GM12872 (cell line): ENCODE results near the gene PTPN3.

Experiments
- TF ChIP-seq, protein P1 (sequence below): IDR thresholded peaks from 3 replicates; pipeline ENCODE4 v1.5.1; 2011; ENCODE audit warnings: low read depth, mild to moderate bottlenecking, low read length, moderate library complexity; ENCODE audit not compliant: insufficient read depth

PTPN3 gene

DNA sequence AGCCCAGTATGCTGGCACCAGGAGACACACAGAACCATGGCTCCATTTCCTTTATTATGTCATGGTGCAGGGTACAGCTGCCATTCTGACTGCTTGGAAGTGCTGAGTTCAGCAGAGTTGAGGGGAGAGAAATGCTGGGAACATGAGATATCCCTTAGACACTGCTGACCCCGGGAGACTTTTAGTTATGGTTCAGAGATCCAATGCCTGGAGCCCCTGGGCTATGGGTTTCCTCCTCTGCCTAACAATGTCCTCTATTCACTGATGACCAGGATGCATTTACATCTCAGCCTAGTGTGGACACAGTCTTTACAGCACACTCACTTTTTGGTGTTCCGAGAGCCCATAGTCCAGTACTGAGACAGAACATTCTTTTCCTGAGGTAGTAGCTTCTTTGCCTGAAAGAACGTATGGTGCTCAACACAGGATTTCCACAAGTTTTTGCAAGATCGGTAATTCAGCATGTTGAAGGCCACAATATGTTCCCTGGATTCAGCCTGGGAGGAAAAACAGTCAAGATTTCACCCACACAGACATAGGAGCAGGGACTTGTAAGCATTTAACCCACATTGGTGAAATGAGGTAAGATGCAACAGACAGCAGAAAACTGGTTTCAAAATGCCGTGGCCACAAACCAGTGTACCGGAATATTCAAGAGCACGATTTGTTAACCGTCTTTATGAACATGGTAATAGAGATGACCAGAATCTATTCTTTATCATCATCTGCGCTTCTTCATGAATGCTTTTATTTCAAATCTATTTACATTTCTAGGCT, 71.3 kb downstream of the PTPN3 start:
- TF ChIP-seq, protein P1, sequence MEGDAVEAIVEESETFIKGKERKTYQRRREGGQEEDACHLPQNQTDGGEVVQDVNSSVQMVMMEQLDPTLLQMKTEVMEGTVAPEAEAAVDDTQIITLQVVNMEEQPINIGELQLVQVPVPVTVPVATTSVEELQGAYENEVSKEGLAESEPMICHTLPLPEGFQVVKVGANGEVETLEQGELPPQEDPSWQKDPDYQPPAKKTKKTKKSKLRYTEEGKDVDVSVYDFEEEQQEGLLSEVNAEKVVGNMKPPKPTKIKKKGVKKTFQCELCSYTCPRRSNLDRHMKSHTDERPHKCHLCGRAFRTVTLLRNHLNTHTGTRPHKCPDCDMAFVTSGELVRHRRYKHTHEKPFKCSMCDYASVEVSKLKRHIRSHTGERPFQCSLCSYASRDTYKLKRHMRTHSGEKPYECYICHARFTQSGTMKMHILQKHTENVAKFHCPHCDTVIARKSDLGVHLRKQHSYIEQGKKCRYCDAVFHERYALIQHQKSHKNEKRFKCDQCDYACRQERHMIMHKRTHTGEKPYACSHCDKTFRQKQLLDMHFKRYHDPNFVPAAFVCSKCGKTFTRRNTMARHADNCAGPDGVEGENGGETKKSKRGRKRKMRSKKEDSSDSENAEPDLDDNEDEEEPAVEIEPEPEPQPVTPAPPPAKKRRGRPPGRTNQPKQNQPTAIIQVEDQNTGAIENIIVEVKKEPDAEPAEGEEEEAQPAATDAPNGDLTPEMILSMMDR, result no peak

DNA sequence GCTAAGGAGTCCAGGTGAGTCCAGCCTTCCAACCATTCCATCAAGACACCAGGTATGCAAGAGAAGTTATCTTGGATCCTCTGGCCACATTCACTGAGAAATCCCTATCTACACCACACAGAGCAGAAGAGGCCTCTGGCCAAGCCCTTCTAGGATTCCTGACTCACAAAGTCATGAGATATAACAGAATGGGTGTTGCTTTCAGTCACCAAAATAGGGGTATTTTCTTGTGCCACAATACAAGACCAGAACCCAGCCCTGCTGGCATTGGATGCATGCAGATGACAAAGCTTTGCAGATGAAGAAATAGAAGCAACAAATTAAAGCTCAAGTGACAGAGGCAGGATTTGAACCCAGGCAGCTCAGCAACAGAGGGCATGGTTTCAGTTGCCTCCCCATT, 73.5 kb downstream of the PTPN3 start:
- TF ChIP-seq, protein P1, result no peak

DNA sequence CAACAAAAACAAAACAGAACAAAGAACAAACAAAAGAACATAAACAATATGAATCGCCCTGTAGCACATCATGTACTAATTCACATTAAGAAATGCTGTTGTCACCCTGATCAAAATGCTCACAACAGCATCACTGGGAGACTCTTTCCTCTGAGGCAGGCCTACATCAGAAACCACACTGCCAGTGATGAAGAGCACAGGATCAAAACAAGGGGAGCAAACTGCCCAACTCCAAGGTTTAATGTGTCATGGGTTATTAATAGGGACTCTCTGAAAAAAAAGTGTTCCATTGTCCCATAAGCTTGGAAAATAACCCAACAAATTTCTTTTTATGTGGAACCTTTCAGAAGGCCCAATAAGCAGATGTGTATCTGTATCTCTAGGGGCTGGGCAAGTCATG, 74.2 kb downstream of the PTPN3 start:
- TF ChIP-seq, protein P1, result no peak

DNA sequence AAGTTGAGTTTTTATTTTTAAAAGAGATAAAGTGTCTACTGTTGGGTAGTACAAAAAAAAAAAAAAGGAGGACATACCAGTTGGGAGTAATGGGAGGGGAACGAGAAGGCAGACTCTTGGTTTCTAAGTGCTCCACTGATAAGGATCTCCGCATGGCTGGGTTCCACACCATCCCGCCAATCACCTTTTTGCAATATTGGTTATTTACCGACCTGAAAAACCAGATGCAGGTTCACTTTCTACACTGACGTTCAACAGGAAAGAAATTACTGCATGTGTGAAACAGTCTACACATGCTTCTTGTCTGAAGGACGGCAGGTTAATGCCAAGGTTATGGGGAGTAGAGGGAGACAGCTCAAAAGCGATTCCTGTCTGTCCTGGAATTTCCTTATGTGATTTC, 75.5 kb downstream of the PTPN3 start:
- TF ChIP-seq, protein P1, result no peak

DNA sequence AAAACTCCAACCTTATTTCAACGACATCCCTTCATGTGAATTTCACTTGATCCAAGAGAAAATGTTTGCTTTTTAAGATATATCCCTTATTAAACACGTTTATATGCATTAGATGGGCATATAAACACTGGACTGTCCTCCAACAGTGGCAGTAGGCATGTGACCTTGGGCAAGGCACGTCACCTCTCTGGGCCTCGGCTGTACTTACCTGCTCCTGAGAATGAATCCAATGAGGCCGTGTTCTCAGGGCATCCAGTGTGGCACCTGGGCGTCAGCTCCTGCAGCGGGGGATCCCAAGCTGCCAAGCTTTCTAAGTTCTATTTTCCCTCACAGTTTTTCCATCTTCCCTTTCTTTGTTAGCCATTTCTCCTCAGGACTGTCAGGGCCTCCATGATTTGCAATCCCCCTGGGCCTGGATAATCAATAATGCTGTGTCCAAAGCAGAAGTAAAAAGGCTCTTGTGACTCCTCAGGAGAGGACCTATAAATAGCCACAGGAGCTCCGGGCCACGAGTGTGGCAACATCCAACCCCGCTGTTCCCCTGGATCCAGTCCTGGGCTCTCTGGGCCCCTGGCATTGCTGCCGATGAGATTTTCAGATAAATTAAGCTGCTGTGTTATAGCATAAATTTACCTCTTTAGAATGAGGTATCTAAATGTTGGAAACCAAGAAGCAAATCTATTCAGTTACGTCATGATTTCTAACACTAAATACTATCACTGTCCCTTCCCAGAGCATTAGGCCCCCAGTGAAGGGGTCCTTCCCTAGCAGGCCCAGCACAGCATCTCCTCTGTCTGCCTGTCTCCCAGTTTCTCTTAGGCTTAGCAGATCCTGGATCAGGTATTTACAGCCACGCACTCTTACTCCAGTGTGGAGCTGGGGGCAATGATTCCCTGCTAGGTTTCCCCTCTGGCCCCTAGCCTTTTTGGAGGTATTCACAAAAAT, 76.8 kb downstream of the PTPN3 start:
- TF ChIP-seq, protein P1, result no peak

DNA sequence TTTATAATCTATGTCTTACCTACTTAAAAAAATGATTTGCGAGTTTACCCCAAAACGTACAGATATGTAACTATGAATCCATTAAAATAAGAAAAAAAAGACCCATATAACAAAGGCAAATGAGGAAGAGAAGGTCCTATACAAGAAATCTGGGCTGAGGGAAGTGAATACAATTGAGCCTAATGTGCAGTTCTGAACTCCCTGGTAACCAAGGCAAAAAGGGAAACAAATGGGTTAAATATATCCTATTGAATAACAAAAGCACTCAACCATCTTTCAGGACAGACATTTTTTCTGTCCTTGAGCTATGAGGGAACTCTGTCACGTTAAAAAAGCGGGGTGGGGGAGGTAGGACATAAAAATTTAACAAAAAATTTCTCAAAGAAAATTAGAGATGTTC, 78.6 kb downstream of the PTPN3 start:
- TF ChIP-seq, protein P1, result no peak

DNA sequence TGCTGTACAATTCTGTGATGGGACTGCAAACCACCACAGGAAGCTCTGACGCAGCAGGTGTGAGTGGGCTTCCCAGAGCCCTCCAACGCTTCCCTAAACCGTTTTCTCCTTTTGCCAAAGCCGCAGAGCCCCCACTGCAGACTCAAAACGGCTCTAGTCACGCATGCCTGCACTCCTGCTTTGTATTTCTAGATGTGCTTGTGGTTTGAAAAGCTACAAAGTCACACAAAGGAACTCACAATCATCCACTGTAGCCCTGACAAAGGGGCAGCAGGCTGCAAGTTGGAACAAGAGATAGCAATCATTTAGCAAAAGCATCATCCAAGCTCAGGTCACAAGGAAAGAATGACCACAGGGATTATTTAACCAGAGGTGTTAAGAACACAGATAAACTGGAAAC, 79.3 kb downstream of the PTPN3 start:
- TF ChIP-seq, protein P1, result no peak
